GM21825 (cell line): ENCODE measurements around the gene PCDH17.

Experiments
- ATAC-seq: cut with Tn5 transposase; IDR thresholded peaks from one replicate; pipeline ENCODE4 v1.9.1; 2021; ENCODE audit warnings: mild to moderate bottlenecking, moderate library complexity; ENCODE audit not compliant: unreplicated experiment

PCDH17 gene

DNA sequence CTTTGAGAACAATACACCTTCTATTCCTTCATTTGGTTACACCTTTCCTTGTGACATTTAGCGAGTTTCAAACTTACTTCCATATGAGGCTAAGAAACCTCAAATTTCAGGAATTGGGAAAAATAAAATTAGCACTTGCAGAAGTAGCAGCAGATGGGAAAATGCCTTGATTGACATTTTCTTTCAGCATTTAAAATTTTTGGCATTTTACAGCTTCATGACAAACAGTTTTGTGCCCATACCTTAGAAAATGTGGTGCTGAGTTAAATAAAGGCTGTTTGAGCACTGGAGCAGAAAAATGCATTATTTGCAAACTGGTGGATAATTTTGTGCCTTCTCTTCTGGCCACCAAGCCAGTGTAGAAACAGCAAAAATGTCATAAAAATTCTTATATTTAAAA, 95.4 kb downstream of the PCDH17 start:
- no peak for ATAC-seq

- ATAC-seq = no peak
These were observed 102.8 kb downstream of the PCDH17 start for GRCh38 chr13:57734306-57734705.

- ATAC-seq = no peak
These were observed 107.5 kb downstream of the PCDH17 start for GRCh38 chr13:57739089-57739488.

DNA sequence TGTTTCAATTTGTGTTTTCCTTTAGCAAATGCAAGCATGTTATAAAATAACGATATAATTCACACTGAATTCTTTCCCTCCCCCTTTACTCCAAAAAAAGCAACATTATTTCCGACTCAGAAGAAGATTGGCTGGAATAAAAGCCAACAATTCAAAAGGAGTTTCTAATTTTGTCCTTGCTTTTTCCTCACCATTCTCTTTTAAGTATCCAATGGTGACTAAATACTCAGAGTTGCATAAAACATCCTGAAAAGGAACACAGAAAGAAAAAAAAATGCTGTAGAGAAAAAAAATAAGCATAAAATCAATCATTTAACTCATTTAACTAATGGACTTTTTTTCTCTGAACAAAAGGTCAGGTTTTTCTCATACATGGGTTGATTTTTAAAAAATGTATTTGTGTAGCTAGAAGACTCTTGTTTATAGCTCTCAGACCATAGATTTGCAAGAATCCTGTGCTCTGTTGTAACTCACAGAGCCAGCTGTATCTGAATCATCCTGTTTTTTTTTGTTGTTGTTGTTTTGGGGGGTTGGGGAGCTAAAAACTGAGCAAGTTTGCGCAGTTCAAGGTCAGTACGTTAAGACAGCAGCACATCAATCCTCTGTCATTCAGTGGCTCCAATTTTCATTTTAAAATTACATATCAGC, 108.1 kb downstream of the PCDH17 start:
- no peak for ATAC-seq

GRCh38 chr13:57740719-57741118, 109.2 kb downstream of the PCDH17 start:
- ATAC-seq = no peak

DNA sequence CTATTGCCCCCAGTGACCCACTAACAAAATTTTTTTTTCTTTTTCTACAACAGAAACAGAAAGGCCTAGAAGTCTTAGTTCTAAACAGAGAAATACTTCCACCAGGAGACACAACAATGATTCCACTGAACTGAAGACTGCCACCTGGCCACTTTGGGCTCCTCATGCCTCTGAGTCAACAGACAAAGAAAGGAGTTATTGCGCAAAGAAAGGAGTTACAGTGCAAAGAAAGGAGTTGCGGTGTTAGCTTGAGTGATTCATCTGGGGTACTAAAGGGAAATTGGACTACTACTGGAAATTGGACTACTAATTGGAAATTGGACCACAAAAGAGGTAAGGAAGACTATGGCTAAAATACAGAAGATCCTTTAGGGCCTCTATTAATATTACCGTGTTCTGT, 116.6 kb downstream of the PCDH17 start:
- no peak for ATAC-seq

GRCh38 chr13:57760951-57761350, 129.4 kb downstream of the PCDH17 start:
- ATAC-seq = no peak

GRCh38 chr13:57763689-57764088, 132.1 kb downstream of the PCDH17 start:
- no peak for ATAC-seq
